HG03520 (cell line): Measurements from ENCODE around the gene PDGFRB.

ENCODE experiments used
- ATAC-seq: cut with Tn5 transposase; IDR thresholded peaks from one replicate; pipeline ENCODE4 v1.9.1; 2021; ENCODE audit warnings: mild to moderate bottlenecking, moderate library complexity; ENCODE audit not compliant: unreplicated experiment

PDGFRB gene

GRCh38 chr5:150133581-150134197 lies 22.0 kb downstream of the PDGFRB start:
- no peak for ATAC-seq

- ATAC-seq = no peak
Observed at GRCh38 chr5:150132740-150133139, 22.9 kb downstream of the PDGFRB start.

GRCh38 chr5:150131978-150132694 lies 23.5 kb downstream of the PDGFRB start:
- ATAC-seq = no peak

- no peak for ATAC-seq
Observed at GRCh38 chr5:150131461-150131860, 24.2 kb downstream of the PDGFRB start.

GRCh38 chr5:150130493-150130922 lies 25.1 kb downstream of the PDGFRB start:
- no peak for ATAC-seq

GRCh38 chr5:150129813-150130492 lies 25.7 kb downstream of the PDGFRB start:
- ATAC-seq = peak; percentile 41

GRCh38 chr5:150129454-150129812 lies 26.2 kb downstream of the PDGFRB start:
- ATAC-seq = no peak

GRCh38 chr5:150126921-150127265 lies 28.8 kb downstream of the PDGFRB start:
- no peak for ATAC-seq

- ATAC-seq = no peak
Observed at GRCh38 chr5:150126199-150126920, 29.3 kb downstream of the PDGFRB start.

- ATAC-seq = no peak
Observed at GRCh38 chr5:150125334-150125733, 30.3 kb downstream of the PDGFRB start.

GRCh38 chr5:150124596-150124995 lies 31.0 kb downstream of the PDGFRB start:
- no peak for ATAC-seq

GRCh38 chr5:150124111-150124557 lies 31.5 kb downstream of the PDGFRB start:
- no peak for ATAC-seq

GRCh38 chr5:150123542-150123941 lies 32.1 kb downstream of the PDGFRB start:
- no peak for ATAC-seq

GRCh38 chr5:150122536-150123481 lies 32.8 kb downstream of the PDGFRB start:
- ATAC-seq = no peak

- peak; percentile 78 for ATAC-seq
Observed at GRCh38 chr5:150122158-150122510, 33.5 kb downstream of the PDGFRB start.

GRCh38 chr5:150121448-150122157 lies 34.0 kb downstream of the PDGFRB start:
- ATAC-seq = no peak

- ATAC-seq = no peak
Observed at GRCh38 chr5:150120617-150121447, 34.8 kb downstream of the PDGFRB start.

GRCh38 chr5:150120062-150120441 lies 35.6 kb downstream of the PDGFRB start:
- no peak for ATAC-seq
